ENCODE results near the gene LOC101059915.

- TF ChIP-seq, protein P1, sequence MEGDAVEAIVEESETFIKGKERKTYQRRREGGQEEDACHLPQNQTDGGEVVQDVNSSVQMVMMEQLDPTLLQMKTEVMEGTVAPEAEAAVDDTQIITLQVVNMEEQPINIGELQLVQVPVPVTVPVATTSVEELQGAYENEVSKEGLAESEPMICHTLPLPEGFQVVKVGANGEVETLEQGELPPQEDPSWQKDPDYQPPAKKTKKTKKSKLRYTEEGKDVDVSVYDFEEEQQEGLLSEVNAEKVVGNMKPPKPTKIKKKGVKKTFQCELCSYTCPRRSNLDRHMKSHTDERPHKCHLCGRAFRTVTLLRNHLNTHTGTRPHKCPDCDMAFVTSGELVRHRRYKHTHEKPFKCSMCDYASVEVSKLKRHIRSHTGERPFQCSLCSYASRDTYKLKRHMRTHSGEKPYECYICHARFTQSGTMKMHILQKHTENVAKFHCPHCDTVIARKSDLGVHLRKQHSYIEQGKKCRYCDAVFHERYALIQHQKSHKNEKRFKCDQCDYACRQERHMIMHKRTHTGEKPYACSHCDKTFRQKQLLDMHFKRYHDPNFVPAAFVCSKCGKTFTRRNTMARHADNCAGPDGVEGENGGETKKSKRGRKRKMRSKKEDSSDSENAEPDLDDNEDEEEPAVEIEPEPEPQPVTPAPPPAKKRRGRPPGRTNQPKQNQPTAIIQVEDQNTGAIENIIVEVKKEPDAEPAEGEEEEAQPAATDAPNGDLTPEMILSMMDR (conservative IDR thresholded peaks at IDR 0.05), result no peak
- no peak for TF ChIP-seq ZFX (IDR thresholded peaks at IDR 0.05)
These were observed 814 bp upstream of the LOC101059915 start for GRCh38 chrX:71666240-71667223.

Measured in C4-2B (cell line).